ENCODE measurements around the gene RCBTB2.

GRCh38 chr13:48551329-48551728, 18.4 kb upstream of the RCBTB2 start:
- no peak for TF ChIP-seq POLR2AphosphoS5 (IDR thresholded peaks at IDR 0.05; ENCODE audit: low read depth, low read length)
- no peak for TF ChIP-seq POLR2A (IDR thresholded peaks at IDR 0.05; ENCODE audit: low read depth, low read length)

All from GM12892 (cell line).